SK-N-SH treated with all-trans-retinoic acid at 6 μM for 48 hours (cell line): ENCODE measurements around the gene TLX2.

Source experiments
- ATAC-seq: fragments of 200-7000 bp; cut with Tn5 transposase; 3 replicates; pipeline ENCODE4 v1.9.1; 2020; ENCODE audit warnings: mild to moderate bottlenecking, moderate library complexity
- ARNTL ChIP-seq: fragments of 450-650 bp; formaldehyde crosslinking; IDR thresholded peaks from 2 replicates; pipeline ENCODE4 v1.5.0; 2020; ENCODE audit warnings: low read depth, mild to moderate bottlenecking, moderate library complexity, borderline replicate concordance
- BACH2 ChIP-seq: fragments of 250-450 bp; sonication (Bioruptor Pico); IDR thresholded peaks from 2 replicates; pipeline ENCODE4 v1.9.0; 2021; ENCODE audit warnings: mild to moderate bottlenecking, borderline replicate concordance
- CREB5 ChIP-seq: fragments of 250-450 bp; sonication (Bioruptor Pico); IDR thresholded peaks from 2 replicates; pipeline ENCODE4 v1.5.1; 2020; ENCODE audit warnings: low read depth, mild to moderate bottlenecking, moderate library complexity
- CSDC2 ChIP-seq: fragments of 250-450 bp; sonication (Bioruptor Pico); IDR thresholded peaks from 2 replicates; pipeline ENCODE4 v1.5.0; 2020; ENCODE audit warnings: mild to moderate bottlenecking, moderate library complexity
- CSRNP3 ChIP-seq: fragments of 250-450 bp; sonication (Bioruptor Pico); IDR thresholded peaks from 2 replicates; pipeline ENCODE4 v1.5.1; 2021; ENCODE audit warnings: mild to moderate bottlenecking, moderate library complexity
- ESRRG ChIP-seq: fragments of 250-450 bp; sonication (Bioruptor Pico); IDR thresholded peaks from 2 replicates; pipeline ENCODE4 v1.6.1; 2021; ENCODE audit warnings: mild to moderate bottlenecking
- GLIS3 ChIP-seq: fragments of 250-450 bp; sonication (Bioruptor Pico); IDR thresholded peaks from 2 replicates; pipeline ENCODE4 v1.5.0; 2020; ENCODE audit warnings: mild to moderate bottlenecking, moderate library complexity
- ISL1 ChIP-seq: fragments of 250-450 bp; sonication (Bioruptor Pico); IDR thresholded peaks from 2 replicates; pipeline ENCODE4 v2.1.2; 2022; ENCODE audit warnings: mild to moderate bottlenecking, moderate library complexity
- TCF4 ChIP-seq: fragments of 250-450 bp; sonication (Bioruptor Pico); IDR thresholded peaks from 2 replicates; pipeline ENCODE4 v1.8.0; 2021; ENCODE audit warnings: mild to moderate bottlenecking, moderate library complexity, borderline replicate concordance
- TOX ChIP-seq: fragments of 250-450 bp; sonication (Bioruptor Pico); IDR thresholded peaks from 2 replicates; pipeline ENCODE4 v1.8.0; 2021; ENCODE audit warnings: mild to moderate bottlenecking, moderate library complexity, borderline replicate concordance
- TSHZ2 ChIP-seq: fragments of 250-450 bp; sonication (Bioruptor Pico); IDR thresholded peaks from 2 replicates; pipeline ENCODE4 v1.5.0; 2020; ENCODE audit warnings: mild to moderate bottlenecking, moderate library complexity
- ZC3H10 ChIP-seq: fragments of 250-450 bp; sonication (Bioruptor Pico); IDR thresholded peaks from 2 replicates; pipeline ENCODE4 v1.5.1; 2021; ENCODE audit warnings: mild to moderate bottlenecking, moderate library complexity
- ZFP3 ChIP-seq: fragments of 250-450 bp; sonication (Bioruptor Pico); IDR thresholded peaks from 2 replicates; pipeline ENCODE4 v1.5.0; 2020; ENCODE audit warnings: mild to moderate bottlenecking, moderate library complexity
- ZFP30 ChIP-seq: fragments of 450-650 bp; formaldehyde crosslinking; IDR thresholded peaks from 2 replicates; pipeline ENCODE4 v1.5.0; 2022; ENCODE audit warnings: mild to moderate bottlenecking, moderate library complexity
- ZNF565 ChIP-seq: fragments of 450-650 bp; formaldehyde crosslinking; conservative IDR thresholded peaks from 2 replicates; pipeline ENCODE4 v1.5.0; 2020; ENCODE audit warnings: low read depth, mild to moderate bottlenecking, moderate library complexity
- ZNF70 ChIP-seq: fragments of 450-650 bp; formaldehyde crosslinking; IDR thresholded peaks from 2 replicates; pipeline ENCODE4 v1.5.0; 2020; ENCODE audit warnings: mild to moderate bottlenecking, moderate library complexity
- ZNF8 ChIP-seq: fragments of 450-650 bp; formaldehyde crosslinking; IDR thresholded peaks from 2 replicates; pipeline ENCODE4 v1.5.0; 2020; ENCODE audit warnings: mild to moderate bottlenecking, moderate library complexity
- TF ChIP-seq, protein P1 (sequence below): fragments of 250-450 bp; sonication (Bioruptor Pico); IDR thresholded peaks from 2 replicates; pipeline ENCODE4 v1.8.0; 2020; ENCODE audit warnings: mild to moderate bottlenecking, moderate library complexity, borderline replicate concordance
- TF ChIP-seq, protein P2 (sequence below): fragments of 250-450 bp; sonication (Bioruptor Pico); IDR thresholded peaks from 2 replicates; pipeline ENCODE4 v1.8.0; 2021; ENCODE audit warnings: low read depth, mild to moderate bottlenecking, moderate library complexity, borderline replicate concordance

Gene TLX2

GRCh38 chr2:74556159-74556558 lies 41.9 kb downstream of the TLX2 start:
- no peak for TF ChIP-seq ZNF8
- TF ChIP-seq TCF4, result no peak
- TF ChIP-seq, protein P1, sequence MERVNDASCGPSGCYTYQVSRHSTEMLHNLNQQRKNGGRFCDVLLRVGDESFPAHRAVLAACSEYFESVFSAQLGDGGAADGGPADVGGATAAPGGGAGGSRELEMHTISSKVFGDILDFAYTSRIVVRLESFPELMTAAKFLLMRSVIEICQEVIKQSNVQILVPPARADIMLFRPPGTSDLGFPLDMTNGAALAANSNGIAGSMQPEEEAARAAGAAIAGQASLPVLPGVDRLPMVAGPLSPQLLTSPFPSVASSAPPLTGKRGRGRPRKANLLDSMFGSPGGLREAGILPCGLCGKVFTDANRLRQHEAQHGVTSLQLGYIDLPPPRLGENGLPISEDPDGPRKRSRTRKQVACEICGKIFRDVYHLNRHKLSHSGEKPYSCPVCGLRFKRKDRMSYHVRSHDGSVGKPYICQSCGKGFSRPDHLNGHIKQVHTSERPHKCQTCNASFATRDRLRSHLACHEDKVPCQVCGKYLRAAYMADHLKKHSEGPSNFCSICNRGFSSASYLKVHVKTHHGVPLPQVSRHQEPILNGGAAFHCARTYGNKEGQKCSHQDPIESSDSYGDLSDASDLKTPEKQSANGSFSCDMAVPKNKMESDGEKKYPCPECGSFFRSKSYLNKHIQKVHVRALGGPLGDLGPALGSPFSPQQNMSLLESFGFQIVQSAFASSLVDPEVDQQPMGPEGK, result no peak
- no peak for TF ChIP-seq CSRNP3 (CRISPR knock-in tag)
- TF ChIP-seq, all 23 proteins: peak for 0
- ATAC-seq, result no peak

DNA sequence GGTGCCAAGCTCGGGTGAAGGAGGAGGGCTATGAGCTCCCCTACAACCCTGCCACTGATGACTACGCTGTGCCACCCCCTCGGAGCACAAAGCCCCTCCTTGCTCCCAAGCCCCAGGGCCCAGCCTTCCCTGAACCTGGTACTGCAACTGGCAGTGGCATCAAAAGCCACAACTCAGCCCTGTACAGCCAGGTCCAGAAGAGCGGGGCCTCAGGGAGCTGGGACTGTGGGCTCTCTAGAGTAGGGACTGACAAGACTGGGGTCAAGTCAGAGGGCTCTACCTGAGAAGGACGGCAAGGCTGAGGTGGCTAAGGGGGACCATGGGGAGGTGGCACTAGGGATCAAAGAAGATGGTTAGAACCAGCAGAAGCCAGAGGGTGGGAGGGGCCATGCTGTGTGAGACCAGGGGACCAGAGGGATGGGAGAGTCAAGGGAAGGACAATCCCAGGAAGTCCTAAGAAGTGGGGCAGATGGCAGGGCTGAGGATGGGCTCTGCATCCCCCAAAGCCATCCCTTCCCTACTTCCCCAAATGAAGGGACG lies 42.7 kb downstream of the TLX2 start:
- no peak for ATAC-seq
- TF ChIP-seq ZNF8 (no peak), CREB5 (CRISPR knock-in tag) (no peak), TSHZ2 (no peak), TOX (no peak), ZFP3 (CRISPR knock-in tag) (no peak), ARNTL (CRISPR knock-in tag) (no peak), ZNF70 (no peak), ISL1 (CRISPR knock-in tag) (no peak), BACH2 (no peak), CSRNP3 (CRISPR knock-in tag) (no peak), CSDC2 (no peak), ESRRG (no peak), ZNF565 (CRISPR knock-in tag) (no peak), GLIS3 (CRISPR knock-in tag) (no peak), ZC3H10 (CRISPR knock-in tag) (no peak), ZFP30 (CRISPR knock-in tag) (no peak), TCF4 (no peak)
- TF ChIP-seq, protein P2, sequence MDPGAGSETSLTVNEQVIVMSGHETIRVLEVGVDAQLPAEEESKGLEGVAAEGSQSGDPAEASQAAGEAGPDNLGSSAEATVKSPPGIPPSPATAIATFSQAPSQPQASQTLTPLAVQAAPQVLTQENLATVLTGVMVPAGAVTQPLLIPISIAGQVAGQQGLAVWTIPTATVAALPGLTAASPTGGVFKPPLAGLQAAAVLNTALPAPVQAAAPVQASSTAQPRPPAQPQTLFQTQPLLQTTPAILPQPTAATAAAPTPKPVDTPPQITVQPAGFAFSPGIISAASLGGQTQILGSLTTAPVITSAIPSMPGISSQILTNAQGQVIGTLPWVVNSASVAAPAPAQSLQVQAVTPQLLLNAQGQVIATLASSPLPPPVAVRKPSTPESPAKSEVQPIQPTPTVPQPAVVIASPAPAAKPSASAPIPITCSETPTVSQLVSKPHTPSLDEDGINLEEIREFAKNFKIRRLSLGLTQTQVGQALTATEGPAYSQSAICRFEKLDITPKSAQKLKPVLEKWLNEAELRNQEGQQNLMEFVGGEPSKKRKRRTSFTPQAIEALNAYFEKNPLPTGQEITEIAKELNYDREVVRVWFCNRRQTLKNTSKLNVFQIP (CRISPR knock-in tag), result no peak
- TF ChIP-seq, all 23 proteins: peak for 0
